ENCODE measurements around the gene VHLL.
A peak's percentile ranks its signal among the peaks of the same experiment; 100 is the strongest.

VHLL gene

GRCh38 chr1:156289857-156290256 lies 9.2 kb downstream of the VHLL start:
- DNase-seq = no peak

GRCh38 chr1:156286061-156286460 lies 13.0 kb downstream of the VHLL start:
- no peak for DNase-seq

GRCh38 chr1:156285437-156285836 lies 13.7 kb downstream of the VHLL start:
- no peak for DNase-seq

- DNase-seq = no peak
Observed at GRCh38 chr1:156284757-156285156, 14.3 kb downstream of the VHLL start.

GRCh38 chr1:156284112-156284511 lies 15.0 kb downstream of the VHLL start, which contains the start of gene TMEM79:
Gene TMEM79, plus strand, starts transcription at chr1:156284325. Its CDS starts 902 bp downstream, at chr1:156285227.
- no peak for DNase-seq

GRCh38 chr1:156283521-156283920 lies 15.6 kb downstream of the VHLL start:
- DNase-seq = no peak

GRCh38 chr1:156282479-156283222 lies 16.5 kb downstream of the VHLL start, which contains the start of gene SMG5:
Gene SMG5, minus strand, starts transcription at chr1:156282825. Its CDS starts 145 bp downstream, at chr1:156282680.
- peak; percentile 98 for DNase-seq

GRCh38 chr1:156281693-156282478 lies 17.2 kb downstream of the VHLL start:
- peak; percentile 19 for DNase-seq

GRCh38 chr1:156281281-156281680 lies 17.8 kb downstream of the VHLL start:
- DNase-seq = no peak

GRCh38 chr1:156279837-156280236 lies 19.3 kb downstream of the VHLL start:
- no peak for DNase-seq

GRCh38 chr1:156276966-156277381 lies 22.1 kb downstream of the VHLL start:
- no peak for DNase-seq

GRCh38 chr1:156276532-156276931 lies 22.6 kb downstream of the VHLL start:
- DNase-seq = no peak

- DNase-seq = no peak
Observed at GRCh38 chr1:156270314-156270713, 28.8 kb downstream of the VHLL start.

GRCh38 chr1:156268336-156268735 lies 30.8 kb downstream of the VHLL start:
- DNase-seq = no peak

GRCh38 chr1:156266051-156266450 lies 33.1 kb downstream of the VHLL start:
- DNase-seq = no peak

GRCh38 chr1:156263288-156263655 lies 35.8 kb downstream of the VHLL start:
- no peak for DNase-seq

GRCh38 chr1:156262461-156263287 lies 36.4 kb downstream of the VHLL start:
- no peak for DNase-seq

GRCh38 chr1:156260896-156261295 lies 38.2 kb downstream of the VHLL start:
- DNase-seq = no peak

GRCh38 chr1:156259805-156260204 lies 39.3 kb downstream of the VHLL start:
- DNase-seq = no peak

- no peak for DNase-seq
Observed at GRCh38 chr1:156258859-156259258, 40.2 kb downstream of the VHLL start.

GRCh38 chr1:156257711-156258110 lies 41.4 kb downstream of the VHLL start:
- DNase-seq = no peak

GRCh38 chr1:156253634-156254033 lies 45.5 kb downstream of the VHLL start:
- no peak for DNase-seq

GRCh38 chr1:156251527-156251926 lies 47.6 kb downstream of the VHLL start:
- no peak for DNase-seq

All from NCI-H2029 (cell line).